Suprapubic skin (tissue), 4 donors: Measurements from ENCODE around the gene CMSS1.

Experiments used
- CTCF ChIP-seq, 2 donors: fragments of 200-600 bp in 1 of 2; fragments of 450-650 bp in 1 of 2; sonication (generic) in 1 of 2; IDR thresholded peaks; one replicate each; pipeline ENCODE4 v1.5.1; 2016 to 2019; ENCODE audit warnings: antibody characterized with exemption in 2 of 2, mild to moderate bottlenecking in 1 of 2, moderate library complexity in 1 of 2
- POLR2A ChIP-seq, 2 donors: fragments of 450-650 bp; IDR thresholded peaks; one replicate each; pipeline ENCODE4 v1.6.1; 2017; ENCODE audit warnings: antibody characterized with exemption in 2 of 2, mild to moderate bottlenecking in 2 of 2, moderate library complexity in 2 of 2
- POLR2AphosphoS5 ChIP-seq, 3 donors: sonication (generic); formaldehyde crosslinking; IDR thresholded peaks; one replicate each; pipeline ENCODE4 v1.6.1; 2017; ENCODE audit warnings: antibody characterized with exemption in 3 of 3

GRCh38 chr3:99794485-99794884, 23.2 kb upstream of the CMSS1 start:
- TF ChIP-seq CTCF (IDR thresholded peaks at IDR 0.05), result no peak
- TF ChIP-seq POLR2A (IDR thresholded peaks at IDR 0.05), result no peak
- no peak for TF ChIP-seq POLR2AphosphoS5 (IDR thresholded peaks at IDR 0.05)
